Fibroblast of the aortic adventitia (primary cell): Measurements from ENCODE around the gene NHP2. TPM values are rescaled to one million over a fixed set of nuclear protein-coding genes. Genes with fewer than 3 reads are reported as not detected.

Experiments used
- DNase-seq: peaks from one replicate; pipeline ENCODE4 v3.0.0-alpha.2; 2010; ENCODE audit warnings: low read depth
- H3K4me3 ChIP-seq: 2 replicates; pipeline ENCODE4 v1.5.1; 2011; ENCODE audit warnings: low read depth, mild to moderate bottlenecking, control low read depth, low read length, moderate library complexity
- total RNA-seq: library from RNA; depleted of rRNA; stranded (reverse); fragments of >200 nt; gene quantifications from 2 replicates; pipeline ENCODE4 v1.2.3, GENCODE V29; 2012; ENCODE audit warnings: low replicate concordance
- TF ChIP-seq, protein P1 (sequence below): IDR thresholded peaks from 2 replicates; pipeline ENCODE4 v1.5.1; 2011; ENCODE audit warnings: mild to moderate bottlenecking, low read length, control low read depth, inconsistent platforms; ENCODE audit not compliant: insufficient read depth

NHP2 gene
- total RNA-seq, 1 donor: 162 TPM

DNA sequence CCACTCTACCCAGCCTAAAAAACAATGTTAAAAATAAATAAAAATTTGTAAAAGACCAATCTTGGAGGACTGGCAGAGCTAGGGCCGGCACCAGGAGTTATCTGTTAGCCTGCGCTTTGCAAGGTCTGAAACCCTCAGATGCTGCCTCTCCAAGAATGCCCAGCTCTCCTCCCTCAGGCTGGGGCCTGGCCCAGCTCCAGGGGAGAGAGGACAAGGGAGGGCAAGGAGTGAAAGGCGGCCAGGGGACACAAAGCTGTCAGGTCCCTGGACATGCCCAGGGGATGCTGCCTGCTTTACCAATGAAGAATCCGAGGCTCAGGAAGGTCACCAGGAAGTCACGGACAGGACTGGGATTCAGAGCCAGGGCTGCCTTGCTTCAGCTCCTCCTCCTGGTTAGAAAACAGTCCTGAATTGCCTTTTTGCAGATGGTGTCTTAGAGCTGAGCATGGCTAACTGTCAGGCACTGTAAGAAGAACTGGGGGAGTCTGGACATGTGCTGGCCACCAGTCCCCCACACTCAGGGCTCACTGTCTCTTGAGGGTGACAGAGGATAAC lies 45.9 kb downstream of the NHP2 start:
- DNase-seq: no peak
- TF ChIP-seq, protein P1, sequence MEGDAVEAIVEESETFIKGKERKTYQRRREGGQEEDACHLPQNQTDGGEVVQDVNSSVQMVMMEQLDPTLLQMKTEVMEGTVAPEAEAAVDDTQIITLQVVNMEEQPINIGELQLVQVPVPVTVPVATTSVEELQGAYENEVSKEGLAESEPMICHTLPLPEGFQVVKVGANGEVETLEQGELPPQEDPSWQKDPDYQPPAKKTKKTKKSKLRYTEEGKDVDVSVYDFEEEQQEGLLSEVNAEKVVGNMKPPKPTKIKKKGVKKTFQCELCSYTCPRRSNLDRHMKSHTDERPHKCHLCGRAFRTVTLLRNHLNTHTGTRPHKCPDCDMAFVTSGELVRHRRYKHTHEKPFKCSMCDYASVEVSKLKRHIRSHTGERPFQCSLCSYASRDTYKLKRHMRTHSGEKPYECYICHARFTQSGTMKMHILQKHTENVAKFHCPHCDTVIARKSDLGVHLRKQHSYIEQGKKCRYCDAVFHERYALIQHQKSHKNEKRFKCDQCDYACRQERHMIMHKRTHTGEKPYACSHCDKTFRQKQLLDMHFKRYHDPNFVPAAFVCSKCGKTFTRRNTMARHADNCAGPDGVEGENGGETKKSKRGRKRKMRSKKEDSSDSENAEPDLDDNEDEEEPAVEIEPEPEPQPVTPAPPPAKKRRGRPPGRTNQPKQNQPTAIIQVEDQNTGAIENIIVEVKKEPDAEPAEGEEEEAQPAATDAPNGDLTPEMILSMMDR: no peak
- no peak overlapping the region for H3K4me3 ChIP-seq

DNA sequence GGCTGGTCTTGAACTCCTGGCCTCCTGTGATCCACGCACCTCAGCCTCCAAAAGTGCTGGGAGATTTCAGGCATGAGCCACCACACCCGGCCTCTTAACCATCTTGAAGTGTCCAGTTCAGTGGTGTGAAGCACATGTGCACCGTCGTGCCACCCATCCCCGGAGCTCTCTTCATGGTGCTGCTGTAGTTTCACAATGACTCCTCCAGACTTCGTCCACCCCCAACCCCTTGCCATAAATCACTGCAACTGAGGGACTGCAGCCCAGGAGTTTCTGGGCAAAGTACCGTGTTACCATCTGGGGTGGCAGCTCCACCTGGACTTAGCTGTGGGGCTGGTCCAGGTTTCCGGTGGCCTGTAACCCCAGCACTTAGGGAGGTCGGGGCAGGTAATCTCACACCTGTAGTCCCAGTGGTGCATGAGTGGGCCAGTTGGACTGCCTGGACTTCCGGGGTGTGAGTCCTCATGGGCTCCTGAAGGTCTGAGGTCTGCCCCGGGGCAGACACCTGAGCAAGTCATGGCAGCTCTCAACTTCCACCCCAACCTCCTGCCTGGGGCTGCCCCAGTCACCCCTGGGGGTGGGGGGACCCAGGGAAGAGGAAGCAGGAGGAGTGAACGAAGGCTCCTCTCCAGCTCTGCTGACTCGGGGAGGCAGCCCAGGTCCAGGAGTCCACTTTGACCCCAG lies 47.0 kb downstream of the NHP2 start:
- DNase-seq: no peak
- no peak overlapping the region for H3K4me3 ChIP-seq
- TF ChIP-seq, protein P1: no peak

DNA sequence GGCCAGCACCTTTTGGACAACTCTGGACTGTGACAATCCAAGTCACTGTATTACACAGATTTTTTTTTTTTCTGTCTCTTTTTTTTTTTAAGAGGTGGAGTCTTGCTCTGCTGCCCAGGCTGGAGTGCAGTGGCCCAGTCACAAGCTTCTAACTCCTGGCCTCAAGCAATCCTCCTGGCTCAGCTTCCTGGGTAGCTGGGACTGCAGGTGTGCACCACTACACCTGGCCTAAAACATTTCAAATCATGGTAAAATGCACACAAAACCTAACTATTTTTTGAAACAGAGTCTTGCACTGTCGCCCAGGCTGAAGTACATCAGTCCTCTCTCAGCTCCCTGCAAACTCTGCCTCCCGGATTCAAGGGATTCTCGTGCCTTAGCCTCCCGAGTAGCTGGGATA lies 47.6 kb downstream of the NHP2 start:
- TF ChIP-seq, protein P1: no peak
- H3K4me3 ChIP-seq: no peak overlapping the region
- DNase-seq: no peak

DNA sequence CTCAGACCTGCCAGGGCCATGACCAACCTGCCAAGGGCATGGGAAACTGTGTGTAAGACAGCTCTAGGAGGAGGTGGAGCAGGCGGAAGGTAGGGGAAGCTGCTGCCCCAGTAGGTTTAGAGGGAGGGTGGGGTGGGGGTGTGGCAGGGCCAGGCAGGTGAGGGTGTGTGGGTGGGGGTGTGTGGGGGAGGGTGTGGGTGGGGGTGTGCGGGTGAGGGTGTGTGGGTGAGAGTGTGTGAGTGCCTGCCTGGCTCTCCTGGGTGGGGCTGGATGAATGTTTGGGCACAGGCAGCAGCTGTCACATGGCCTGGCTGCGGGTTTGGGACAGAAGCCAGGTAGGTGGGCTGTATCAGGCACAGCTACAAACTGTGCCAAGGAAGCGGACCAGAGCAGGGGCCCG lies 49.2 kb downstream of the NHP2 start:
- no peak for DNase-seq
- H3K4me3 ChIP-seq: no peak overlapping the region
- TF ChIP-seq, protein P1: no peak

DNA sequence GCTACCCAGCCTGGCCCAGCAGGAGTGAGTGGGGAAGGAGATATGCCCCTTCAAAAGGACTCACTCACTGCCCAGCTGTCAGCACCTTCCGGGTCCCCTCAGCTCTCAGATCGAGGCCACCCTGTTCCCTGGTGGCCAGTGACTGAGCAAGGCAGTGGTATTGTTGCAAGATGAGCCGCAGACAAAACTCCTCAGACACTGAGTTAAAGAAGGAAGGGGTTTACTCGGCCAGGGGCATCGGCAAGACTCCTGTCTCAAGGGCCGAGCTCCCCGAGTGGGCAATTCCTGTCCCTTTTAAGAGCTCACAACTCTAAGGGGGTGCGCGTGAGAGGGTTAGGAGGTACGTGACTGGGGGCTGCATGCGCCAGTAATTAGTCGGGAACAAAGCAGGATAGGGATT lies 50.1 kb downstream of the NHP2 start:
- TF ChIP-seq, protein P1: no peak
- DNase-seq: no peak
- no peak overlapping the region for H3K4me3 ChIP-seq

Other genes with a start within 250 kb of the NHP2 start
- not detected in 2 replicates for gene PROP1, start 157.6 kb downstream of the NHP2 start, total RNA-seq
- gene N4BP3, start 40.4 kb downstream of the NHP2 start, total RNA-seq: 0.18 and 0.65 TPM in 2 replicates
- gene RMND5B, start 22.9 kb downstream of the NHP2 start, total RNA-seq: 11.8 and 25.8 TPM in 2 replicates
- gene GMCL2, start 33.5 kb upstream of the NHP2 start, total RNA-seq: not detected in 2 replicates
- gene HNRNPAB, start 50.6 kb upstream of the NHP2 start, total RNA-seq: 62.9 and 106 TPM in 2 replicates
- 25.0 and 27.9 TPM in 2 replicates for gene PHYKPL, start 78.9 kb upstream of the NHP2 start, total RNA-seq